ENCODE measurements around the gene NAA20.

DNA sequence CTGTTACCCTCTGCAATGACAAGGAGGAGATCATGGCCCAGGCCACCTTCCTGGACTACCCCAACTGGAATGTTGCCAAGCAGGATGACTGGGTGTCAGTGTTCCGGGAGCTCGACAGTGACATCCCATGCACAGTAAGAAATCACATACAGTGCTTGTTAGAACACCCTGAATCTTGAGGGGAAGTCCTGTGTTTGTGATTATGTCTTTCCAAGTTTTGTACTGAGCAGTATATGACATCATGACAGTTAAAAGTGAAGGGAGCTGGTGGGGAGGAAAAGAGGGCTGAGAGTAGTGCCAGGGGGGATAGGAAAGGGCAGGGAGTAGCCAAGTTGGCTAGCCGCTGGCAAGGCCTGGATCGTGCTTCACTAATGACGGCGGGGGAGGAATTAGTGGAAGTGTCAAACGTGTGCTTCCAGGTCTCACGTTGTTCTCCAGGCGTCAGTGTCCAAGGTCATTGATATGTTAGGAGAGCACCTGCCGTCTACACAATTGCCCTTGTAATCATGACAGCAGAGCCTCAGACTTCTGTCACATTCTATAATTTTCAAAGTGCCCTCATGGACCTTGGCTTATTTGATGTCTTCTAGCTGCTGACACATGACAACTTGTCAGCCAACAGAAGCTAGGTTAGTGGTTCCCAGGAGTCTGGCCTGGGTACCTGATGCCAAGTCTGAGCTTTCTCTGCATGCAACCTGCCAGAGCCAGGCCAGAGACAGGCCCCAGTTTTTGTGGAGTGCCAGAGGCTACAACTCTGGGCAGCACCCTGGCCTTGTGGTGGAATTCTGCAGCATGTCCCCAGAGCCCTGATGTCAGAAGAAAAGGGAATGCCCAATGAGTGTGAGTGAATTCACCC is 53.9 kb downstream of the NAA20 start:
- TF ChIP-seq CTCF (IDR thresholded peaks at IDR 0.05 in 4 of 5, conservative IDR thresholded peaks at IDR 0.05 in 1 of 5) (no peak), POLR2A (IDR thresholded peaks at IDR 0.05) (no peak)
